ENCODE results near the gene TPM3.

GRCh38 chr1:154154534-154155191 is 37.2 kb downstream of the TPM3 start, which contains the start of gene NUP210L:
- TF ChIP-seq CTCF (IDR thresholded peaks at IDR 0.05) (no peak), POLR2AphosphoS5 (IDR thresholded peaks at IDR 0.05) (no peak), POLR2A (IDR thresholded peaks at IDR 0.05) (no peak)

Measured in transverse colon (tissue), 4 donors.